ENCODE measurements around the gene NR2C2AP. TPM values are rescaled to one million over a fixed set of nuclear protein-coding genes. Genes with fewer than 3 reads are reported as not detected.

The NR2C2AP gene
- total RNA-seq, 1 experiment from 2014 or later = 42.1 TPM

GRCh38 chr19:19224852-19225494 is 21.8 kb upstream of the NR2C2AP start:
- peak; percentile 92 for ATAC-seq
- ChIA-PET POLR2A (interaction anchor here (0.7 kb wide), 1 partner anchor 99 kb away, joined by 4 read pairs; no protein-coding TSS in a partner anchor), CTCF (no interaction called here)
- intact Hi-C loops (cut with micrococcal nuclease; ENCODE audit: unreplicated experiment) = no loop called here
- DNase-seq (ENCODE audit: low read depth, low spot score) = no peak
- no TSS peak for BruUV-seq (replicated peaks)
- Histone ChIP-seq H3K36me3 (ENCODE audit: control insufficient read depth, insufficient read depth, low read length) (no peaks in the 10 kb centered on the region), H3K27ac (ENCODE audit: low read length) (no peak overlapping the region), H3K27me3 (ENCODE audit: control insufficient read depth, insufficient read depth, low read length) (no peaks in the 10 kb centered on the region), H3K4me1 (ENCODE audit: control insufficient read depth, insufficient read depth, low read length) (peaks cover 4% of the 10 kb centered on the region; the same call in 1 of the 2 replicates), H3K9me3 (ENCODE audit: control insufficient read depth, insufficient read depth, low read depth, low read length) (no peaks in the 10 kb centered on the region), H3K4me3 (ENCODE audit: low read depth in 2 of 2, low read length in 2 of 2) (peak overlapping the region; percentile 31 to 47)
- peak; percentile 89 for TF ChIP-seq CTCF (IDR thresholded peaks at IDR 0.05)
- TF ChIP-seq SIN3A (IDR thresholded peaks at IDR 0.05; ENCODE audit: borderline replicate concordance, insufficient read depth, low read depth, low read length) = no peak
- in situ Hi-C loops (cut with HindIII; ENCODE audit: low pct_unique_long_range_greater_than_20kb, low sequenced_read_pairs) = no loop called here

- no TSS peak for BruUV-seq (replicated peaks)
- H3K4me3 ChIP-seq (ENCODE audit: low read depth in 2 of 2, low read length in 2 of 2) = peak overlapping the region; percentile 31 to 47; a peak in 2 of 4 replicates
- DNase-seq (ENCODE audit: low read depth, low spot score) = no peak
- in situ Hi-C loops (cut with HindIII; ENCODE audit: low pct_unique_long_range_greater_than_20kb, low sequenced_read_pairs) = no loop called here
- POLR2A ChIA-PET = interaction anchor here (0.6 kb wide), 1 partner anchor 23 kb away, joined by 3 read pairs; no protein-coding TSS in a partner anchor
- ATAC-seq = peak; percentile 40
- H3K4me1 ChIP-seq (ENCODE audit: control insufficient read depth, insufficient read depth, low read length) = peaks cover 4% of the 10 kb centered on the region; the same call in 1 of the 2 replicates
- TF ChIP-seq REST (IDR thresholded peaks at IDR 0.05; ENCODE audit: insufficient read depth in 1 of 2, low read depth in 2 of 2, low read length in 1 of 2) (no peak), TCF7L2 (IDR thresholded peaks at IDR 0.05; ENCODE audit: low read depth, low read length) (no peak), CTCF (IDR thresholded peaks at IDR 0.05) (no peak), SIN3A (IDR thresholded peaks at IDR 0.05; ENCODE audit: borderline replicate concordance, insufficient read depth, low read depth, low read length) (no peak), POLR2AphosphoS5 (IDR thresholded peaks at IDR 0.05; ENCODE audit: low read depth, low read length) (no peak)
- intact Hi-C loops (cut with micrococcal nuclease; ENCODE audit: unreplicated experiment) = no loop called here
- CTCF ChIA-PET = no interaction called here
- H3K36me3 ChIP-seq (ENCODE audit: control insufficient read depth, insufficient read depth, low read length) = no peaks in the 10 kb centered on the region
- no peaks in the 10 kb centered on the region for H3K9me3 ChIP-seq (ENCODE audit: control insufficient read depth, insufficient read depth, low read depth, low read length)
- H3K27me3 ChIP-seq (ENCODE audit: control insufficient read depth, insufficient read depth, low read length) = no peaks in the 10 kb centered on the region
- no peak overlapping the region for H3K27ac ChIP-seq (ENCODE audit: low read length)
Measured at GRCh38 chr19:19224150-19224851, 21.1 kb upstream of the NR2C2AP start.
